Neural progenitor cell (in vitro differentiated cells): ENCODE measurements around the gene TMEM87B.

Source experiments
- CTCF ChIP-seq: fragments of 200-600 bp; sonication (generic); IDR thresholded peaks from 2 replicates; pipeline ENCODE4 v1.5.1; 2017; ENCODE audit warnings: antibody characterized with exemption, mild to moderate bottlenecking
- EZH2phosphoT487 ChIP-seq: fragments of 200-600 bp; sonication (generic); IDR thresholded peaks from 2 replicates; pipeline ENCODE4 v1.6.1; 2017; ENCODE audit warnings: antibody characterized with exemption

- TF ChIP-seq CTCF: no peak
- TF ChIP-seq EZH2phosphoT487: no peak
These were observed 28.6 kb upstream of the TMEM87B start for GRCh38 chr2:112026509-112026908.
